ENCODE results near the gene MAS1L.

The MAS1L gene

GRCh38 chr6:29487660-29488059 lies at the start of gene MAS1L:
Gene MAS1L (minus strand): TSS chr6:29487956. CDS start chr6:29487902, 54 bp downstream.
- no peak for DNase-seq (ENCODE audit: extremely low read depth, low read depth)
- no peak within 1 kb of the TSS for H3K4me3 ChIP-seq (replicated peaks; ENCODE audit: low read depth, low read length)
- no peak for TF ChIP-seq CTCF (IDR thresholded peaks at IDR 0.05; ENCODE audit: low read depth, low read length, missing control alignments)

GRCh38 chr6:29532320-29532951 lies 44.7 kb upstream of the MAS1L start:
- DNase-seq (ENCODE audit: extremely low read depth, low read depth) = no peak
- TF ChIP-seq CTCF (IDR thresholded peaks at IDR 0.05; ENCODE audit: low read depth, low read length, missing control alignments) = no peak
- H3K4me3 ChIP-seq (replicated peaks; ENCODE audit: low read depth, low read length) = no peak overlapping the region

- no peak overlapping the region for H3K4me3 ChIP-seq (replicated peaks; ENCODE audit: low read depth, low read length)
- no peak for DNase-seq (ENCODE audit: extremely low read depth, low read depth)
- TF ChIP-seq CTCF (IDR thresholded peaks at IDR 0.05; ENCODE audit: low read depth, low read length, missing control alignments) = no peak
Observed at GRCh38 chr6:29531668-29532067, 43.9 kb upstream of the MAS1L start.

GRCh38 chr6:29530671-29531310 lies 43.0 kb upstream of the MAS1L start:
- H3K4me3 ChIP-seq (replicated peaks; ENCODE audit: low read depth, low read length) = no peak overlapping the region
- TF ChIP-seq CTCF (IDR thresholded peaks at IDR 0.05; ENCODE audit: low read depth, low read length, missing control alignments) = no peak
- DNase-seq (ENCODE audit: extremely low read depth, low read depth) = no peak

GRCh38 chr6:29529956-29530355 lies 42.2 kb upstream of the MAS1L start:
- TF ChIP-seq CTCF (IDR thresholded peaks at IDR 0.05; ENCODE audit: low read depth, low read length, missing control alignments) = no peak
- no peak for DNase-seq (ENCODE audit: extremely low read depth, low read depth)
- H3K4me3 ChIP-seq (replicated peaks; ENCODE audit: low read depth, low read length) = no peak overlapping the region

GRCh38 chr6:29528988-29529560 lies 41.3 kb upstream of the MAS1L start:
- TF ChIP-seq CTCF (IDR thresholded peaks at IDR 0.05; ENCODE audit: low read depth, low read length, missing control alignments) = no peak
- no peak overlapping the region for H3K4me3 ChIP-seq (replicated peaks; ENCODE audit: low read depth, low read length)
- no peak for DNase-seq (ENCODE audit: extremely low read depth, low read depth)

Data from HFF-Myc (cell line).